GM18861 (cell line): ENCODE results near the gene PKP1.

ENCODE experiments used
- ATAC-seq: cut with Tn5 transposase; IDR thresholded peaks from one replicate; pipeline ENCODE4 v1.9.1; 2021; ENCODE audit not compliant: unreplicated experiment

Gene PKP1

GRCh38 chr1:201281573-201281972, 1.7 kb upstream of the PKP1 start:
- ATAC-seq = no peak

- no peak for ATAC-seq
Observed at GRCh38 chr1:201282216-201282615, 1.1 kb upstream of the PKP1 start.

- no peak for ATAC-seq
Observed at GRCh38 chr1:201283836-201284553, 689 bp downstream of the PKP1 start.

- ATAC-seq = no peak
Observed at GRCh38 chr1:201284636-201285035, 1.3 kb downstream of the PKP1 start.

GRCh38 chr1:201285846-201286245, 2.5 kb downstream of the PKP1 start:
- ATAC-seq = no peak

- no peak for ATAC-seq
Observed at GRCh38 chr1:201286445-201286844, 3.1 kb downstream of the PKP1 start.

GRCh38 chr1:201288007-201288406, 4.7 kb downstream of the PKP1 start:
- ATAC-seq = no peak

DNA sequence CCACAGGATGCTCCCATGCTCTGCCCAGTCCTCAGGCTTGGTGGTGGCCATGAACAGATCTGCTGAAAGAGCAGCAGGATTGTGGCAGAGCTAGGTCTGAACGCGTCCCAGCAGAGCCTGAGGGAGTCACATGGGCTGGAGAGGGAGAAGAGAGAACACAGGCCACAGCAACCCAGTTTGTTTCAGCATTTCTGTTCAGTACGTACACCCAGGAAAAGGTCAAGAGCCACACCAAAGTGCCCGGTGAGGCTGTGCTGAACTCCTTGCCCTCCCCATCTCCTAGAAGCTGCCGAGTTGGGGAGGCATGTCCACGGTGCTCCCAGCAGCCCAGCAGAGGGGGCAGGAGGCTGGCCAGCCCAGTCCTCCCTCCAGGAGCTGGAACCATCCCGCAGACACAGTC, 5.5 kb downstream of the PKP1 start:
- no peak for ATAC-seq

DNA sequence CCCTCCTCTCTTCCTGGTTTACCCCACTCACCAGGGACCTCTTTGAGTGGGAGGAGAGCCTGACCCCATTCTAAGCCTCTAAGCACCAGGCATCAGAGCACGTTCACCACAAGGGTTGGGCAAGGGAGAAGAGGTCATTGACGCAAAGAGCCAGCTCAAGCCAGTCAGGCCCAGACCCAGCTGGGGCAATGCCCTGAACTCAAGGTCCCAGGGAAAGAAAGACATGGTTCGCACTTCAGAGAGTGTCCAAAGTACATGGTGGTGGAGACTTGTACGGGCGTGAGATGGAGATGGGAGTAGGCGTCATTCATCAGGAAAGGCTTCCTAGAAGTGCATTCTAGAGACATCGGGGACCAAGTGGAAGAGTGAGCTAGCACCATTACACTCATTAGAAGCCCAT, 7.2 kb downstream of the PKP1 start:
- ATAC-seq = no peak

GRCh38 chr1:201291916-201292315, 8.6 kb downstream of the PKP1 start:
- ATAC-seq = no peak

- ATAC-seq = no peak
Observed at GRCh38 chr1:201294876-201295275, 11.6 kb downstream of the PKP1 start.

GRCh38 chr1:201295346-201295745, 12.0 kb downstream of the PKP1 start:
- no peak for ATAC-seq

GRCh38 chr1:201295861-201296260, 12.6 kb downstream of the PKP1 start:
- no peak for ATAC-seq

DNA sequence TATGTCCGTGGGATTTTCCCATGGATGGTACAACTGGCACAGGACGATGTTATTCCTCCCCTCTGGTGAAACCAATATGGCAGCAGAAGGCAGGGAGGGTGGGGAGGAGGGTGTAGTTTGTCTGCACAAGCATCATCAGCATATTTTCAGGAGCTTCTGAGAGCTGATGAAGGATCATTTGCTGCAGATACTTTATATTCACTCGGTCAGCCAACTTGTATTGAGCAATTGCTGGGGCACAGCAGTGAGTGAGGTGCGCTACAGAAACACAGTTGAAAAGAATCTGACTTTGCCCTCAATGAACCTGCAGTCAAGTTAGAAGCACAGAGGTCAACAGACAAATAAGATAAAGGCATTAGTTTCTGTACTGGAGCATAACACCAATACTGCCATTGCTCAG, 13.0 kb downstream of the PKP1 start:
- no peak for ATAC-seq

GRCh38 chr1:201298396-201299381, 15.4 kb downstream of the PKP1 start:
- no peak for ATAC-seq

DNA sequence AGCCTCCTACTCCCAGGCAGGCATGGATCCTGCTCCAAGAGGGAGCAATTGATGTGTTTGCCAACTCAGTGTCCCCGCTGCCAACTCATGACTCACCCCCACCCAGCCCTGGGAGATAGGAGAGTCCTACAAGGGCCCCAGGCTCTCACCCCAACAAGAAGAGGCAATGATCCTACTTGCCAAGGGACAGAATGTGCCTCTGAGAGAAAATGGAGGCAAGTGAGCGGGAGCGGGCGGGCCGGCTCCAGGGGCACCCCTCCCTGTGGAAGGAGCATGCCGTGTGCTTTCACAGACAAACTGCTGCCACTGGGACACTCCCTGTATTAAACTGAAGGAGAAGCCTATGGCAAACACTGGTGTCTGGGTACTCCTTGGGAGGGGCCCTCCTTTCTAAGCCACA, 16.7 kb downstream of the PKP1 start:
- ATAC-seq = no peak

DNA sequence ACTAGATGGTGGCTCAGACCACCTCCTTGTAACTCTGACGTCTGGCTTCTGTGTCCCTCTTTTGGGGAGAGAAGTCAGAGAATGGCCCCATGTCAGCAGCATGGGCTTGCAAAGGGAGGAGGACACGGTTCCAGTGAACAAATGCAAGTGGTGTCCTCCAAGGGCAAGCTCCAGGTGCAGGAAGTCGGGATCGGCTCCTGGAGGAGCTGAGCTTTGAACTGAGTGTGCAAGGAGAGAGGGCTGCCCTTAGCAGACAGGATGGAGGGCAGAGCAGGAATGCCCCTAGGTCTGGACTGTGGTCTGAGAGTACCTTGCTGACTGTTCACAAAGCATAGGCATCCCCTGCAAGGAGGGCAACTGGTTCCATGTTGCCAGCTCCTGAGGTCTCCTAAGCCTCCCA, 17.3 kb downstream of the PKP1 start:
- no peak for ATAC-seq

DNA sequence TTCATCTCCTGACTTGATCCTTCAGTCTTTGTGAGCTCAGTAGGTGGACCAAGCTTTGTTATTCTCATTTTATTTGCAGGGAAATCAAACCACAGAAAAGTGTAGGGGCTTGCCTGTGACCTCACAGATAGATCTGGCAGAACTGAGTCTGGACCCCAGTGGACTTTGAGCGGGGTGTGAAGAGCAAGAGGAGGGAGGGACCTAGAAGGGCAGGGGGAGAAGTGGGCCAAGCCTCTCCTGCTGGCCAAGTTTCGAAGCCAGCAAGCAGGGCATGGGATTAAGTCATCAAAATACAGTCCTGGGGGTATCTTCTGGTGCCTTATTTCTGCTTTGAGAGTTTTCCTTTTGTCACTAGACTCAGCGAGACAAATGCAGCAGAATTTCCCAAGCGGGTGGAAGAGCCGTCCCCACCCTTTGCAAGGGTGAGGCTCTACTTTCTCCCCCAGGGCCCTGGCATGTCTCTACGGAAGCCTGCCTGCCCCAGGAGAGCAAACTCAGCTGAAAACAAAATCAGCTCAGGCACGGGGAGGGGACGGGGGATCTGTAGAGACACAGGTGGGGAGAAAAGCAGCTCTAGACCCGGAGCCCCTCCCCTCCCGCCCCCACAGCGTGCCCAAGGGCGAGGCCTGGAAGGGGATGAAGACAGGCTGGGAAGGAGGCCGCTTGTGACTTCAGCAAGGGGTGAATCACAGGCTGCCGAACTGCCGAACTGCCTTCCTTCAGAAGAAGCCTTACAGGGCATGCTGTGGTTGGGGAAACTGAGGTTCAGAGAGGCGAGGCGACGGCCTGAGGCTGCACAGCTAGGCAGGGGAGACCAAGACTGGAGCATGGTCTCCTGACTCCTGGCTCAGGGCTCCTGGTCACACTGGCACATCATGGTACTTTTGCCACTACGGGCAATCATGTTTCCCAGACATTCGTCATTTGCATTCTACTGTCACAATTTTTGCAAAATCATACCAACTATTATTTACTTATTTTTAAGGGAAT, 19.2 kb downstream of the PKP1 start:
- ATAC-seq = no peak

DNA sequence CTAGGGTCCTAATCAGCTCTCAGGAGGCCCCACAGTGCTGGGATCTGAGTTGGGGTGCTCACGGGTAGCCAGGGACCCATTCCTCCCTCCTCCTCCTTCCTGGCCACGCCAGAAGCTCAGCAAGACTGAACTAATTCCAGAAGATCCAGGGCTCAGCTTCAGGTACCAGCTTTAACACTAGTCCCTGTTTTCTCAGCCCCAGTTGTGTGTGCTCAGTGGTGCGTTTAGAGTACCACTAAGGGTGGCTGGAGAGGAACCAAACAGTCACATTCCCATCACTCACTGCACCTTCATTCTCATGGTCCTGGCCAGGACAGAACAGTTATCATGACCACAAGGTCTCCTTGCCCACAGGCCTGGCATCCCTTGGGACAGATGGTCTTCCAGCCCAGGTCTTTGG, 20.8 kb downstream of the PKP1 start:
- ATAC-seq = no peak

DNA sequence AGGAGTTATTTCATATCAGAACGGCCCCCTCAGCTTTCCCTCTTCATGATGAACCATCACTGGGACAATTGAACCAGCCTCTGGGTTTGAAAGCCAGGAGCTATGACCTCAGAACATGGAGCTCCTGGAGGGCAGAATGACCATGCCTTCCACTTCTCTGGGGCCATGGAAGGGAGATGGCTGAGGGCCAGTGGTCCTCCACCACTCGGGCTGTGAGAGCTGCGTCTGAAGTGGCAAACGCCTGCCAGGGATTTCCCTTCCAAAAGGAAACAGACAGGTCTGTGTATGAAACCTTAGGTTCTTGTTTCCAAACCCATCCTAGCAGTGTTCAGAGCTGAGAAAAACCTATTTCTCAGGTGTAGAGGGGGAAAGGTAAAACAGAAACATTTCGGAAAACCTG, 22.5 kb downstream of the PKP1 start:
- no peak for ATAC-seq

GRCh38 chr1:201307231-201307630, 23.9 kb downstream of the PKP1 start:
- ATAC-seq = no peak
